HepG2 (cell line): Measurements from ENCODE around the gene CDKL5. TPM values are rescaled to one million over a fixed set of nuclear protein-coding genes. Genes with fewer than 3 reads are reported as not detected.

Experiments used
- ATAC-seq: fragments of 200-7000 bp; cut with Tn5 transposase; 3 replicates; pipeline ENCODE4 v1.9.1; 2020; ENCODE audit warnings: mild to moderate bottlenecking, moderate library complexity
- BruUV-seq: library from RNA; stranded (reverse); fragments of 400-500 nt; replicated peaks from 2 replicates; lab custom pipeline; 2021; lab: Mats Ljungman, UMichigan
- CTCF ChIA-PET: fragments of 300-600 bp; formaldehyde crosslinking; extraction: SDS; loops from one replicate; lab custom pipeline; 2021; ENCODE audit warnings: low total read pairs, inconsistent platforms, low intra/inter-chr PET ratio; lab: Yijun Ruan, JAX
- POLR2A ChIA-PET: fragments of 350-600 bp; sonication (Branson Sonifier 250); formaldehyde crosslinking; loops from one replicate; lab custom pipeline; 2020; ENCODE audit warnings: antibody characterized with exemption, inconsistent platforms; lab: Yijun Ruan, JAX
- DNase-seq: peaks from one replicate; pipeline ENCODE4 v3.0.0-alpha.2; 2015; ENCODE audit warnings: low spot score
- FAIRE-seq: peaks from 3 replicates; lab custom pipeline; 2011; peaks lifted over from hg19 to GRCh38; lab: Jason Lieb, UNC
- H2AFZ ChIP-seq: one replicate; pipeline ENCODE4 v1.6.1; 2011; ENCODE audit warnings: low read length, inconsistent platforms
- H3K27ac ChIP-seq: fragments of 300-600 bp; 3 replicates; pipeline ENCODE4 v1.8.0; 2011; ENCODE audit warnings: mixed run types, mild to moderate bottlenecking, mixed read lengths, low read length, inconsistent platforms; ENCODE audit not compliant: insufficient read depth; ENCODE audit errors: extremely low read length
- H3K27me3 ChIP-seq, 2 experiments: fragments of 200-600 bp in 1 of 2; 2 replicates in 1 of 2; 3 replicates in 1 of 2; pipeline versions ENCODE4 v1.6.0 to v1.8.0; 2011; ENCODE audit warnings: low read length in 2 of 2, mild to moderate bottlenecking in 2 of 2, moderate library complexity in 2 of 2, inconsistent platforms in 1 of 2; ENCODE audit not compliant: insufficient read depth in 2 of 2, control insufficient read depth in 1 of 2
- H3K36me3 ChIP-seq, 2 experiments: fragments of 200-600 bp in 1 of 2; replicated peaks in 1 of 2; 2 replicates in 1 of 2; 3 replicates in 1 of 2; pipeline versions ENCODE4 v1.5.1 to v1.8.0; 2011; ENCODE audit warnings: low read length in 2 of 2, inconsistent platforms in 1 of 2; ENCODE audit not compliant: insufficient read depth in 2 of 2, control insufficient read depth in 1 of 2
- H3K4me1 ChIP-seq: 2 replicates; pipeline ENCODE4 v1.5.1; 2012; ENCODE audit warnings: low read length, inconsistent platforms; ENCODE audit not compliant: insufficient read depth
- H3K4me2 ChIP-seq: 2 replicates; pipeline ENCODE4 v1.6.0; 2011; ENCODE audit warnings: low read depth, low read length, inconsistent platforms
- H3K4me3 ChIP-seq, 3 experiments: fragments of 200-600 bp in 1 of 3; sonication (generic), shearing (Covaris generic) in 1 of 3; replicated peaks in 1 of 3; 2 replicates each; pipeline ENCODE4 v1.5.1; 2011 to 2016; ENCODE audit warnings: low read length in 3 of 3, inconsistent platforms in 2 of 3, low read depth in 2 of 3, mild to moderate bottlenecking in 2 of 3, control low read depth in 1 of 3, mixed read lengths in 1 of 3; ENCODE audit not compliant: insufficient read depth in 1 of 3
- H3K79me2 ChIP-seq: one replicate; pipeline ENCODE4 v1.6.1; 2011; ENCODE audit warnings: low read length, inconsistent platforms; ENCODE audit not compliant: insufficient read depth
- H3K9ac ChIP-seq: 2 replicates; pipeline ENCODE4 v1.6.0; 2011; ENCODE audit warnings: mild to moderate bottlenecking, low read depth, low read length, inconsistent platforms; ENCODE audit not compliant: insufficient read depth
- H3K9me3 ChIP-seq: 2 replicates; pipeline ENCODE4 v1.5.1; 2012; ENCODE audit warnings: mild to moderate bottlenecking, low read length
- H4K20me1 ChIP-seq: 2 replicates; pipeline ENCODE4 v1.6.0; 2011; ENCODE audit warnings: inconsistent platforms, mild to moderate bottlenecking, low read length, moderate library complexity; ENCODE audit not compliant: insufficient read depth
- CAMTA2 ChIP-seq: sonication (generic); formaldehyde crosslinking; IDR thresholded peaks from 2 replicates; pipeline ENCODE4 v1.4.0; 2020; ENCODE audit warnings: mild to moderate bottlenecking, missing genetic modification reagents, borderline replicate concordance
- EEA1 ChIP-seq: sonication (generic); formaldehyde crosslinking; IDR thresholded peaks from 2 replicates; pipeline ENCODE4 v1.5.1; 2020; ENCODE audit warnings: mild to moderate bottlenecking, missing genetic modification reagents, borderline replicate concordance
- KLF16 ChIP-seq, 2 experiments: sonication (generic) in 1 of 2; formaldehyde crosslinking in 1 of 2; IDR thresholded peaks; 2 replicates each; pipeline versions ENCODE4 v1.6.1 to v1.8.0; 2016 to 2023; ENCODE audit warnings: missing genetic modification reagents in 2 of 2, missing compliant biosample characterization in 1 of 2
- MBNL3 ChIP-seq: fragments of 250-450 bp; sonication (Bioruptor Pico); conservative IDR thresholded peaks from 2 replicates; pipeline ENCODE4 v1.8.0; 2022; ENCODE audit warnings: mild to moderate bottlenecking, inconsistent platforms
- TCF12 ChIP-seq, 2 experiments: fragments of 450-650 bp in 1 of 2; sonication (generic) in 1 of 2; formaldehyde crosslinking in 1 of 2; IDR thresholded peaks; 2 replicates each; pipeline versions ENCODE4 v1.6.1 to v1.8.0; 2017 to 2022; ENCODE audit warnings: antibody characterized with exemption in 1 of 2, mild to moderate bottlenecking in 1 of 2, missing genetic modification reagents in 1 of 2, moderate library complexity in 1 of 2
- TEF ChIP-seq: sonication (generic); formaldehyde crosslinking; IDR thresholded peaks from 2 replicates; pipeline ENCODE4 v1.5.0; 2020; ENCODE audit warnings: missing genetic modification reagents
- XRCC5 ChIP-seq: fragments of 200-400 bp; formaldehyde crosslinking; optimal IDR thresholded peaks from 2 replicates; pipeline ENCODE3; 2017; ENCODE audit warnings: mild to moderate bottlenecking, low read length
- ZNF382 ChIP-seq: sonication (generic); formaldehyde crosslinking; IDR thresholded peaks from 2 replicates; pipeline ENCODE4 v1.5.0; 2020; ENCODE audit warnings: missing genetic modification reagents, mild to moderate bottlenecking, borderline replicate concordance
- ZNF530 ChIP-seq: sonication (generic); formaldehyde crosslinking; IDR thresholded peaks from 2 replicates; pipeline ENCODE4 v1.5.0; 2020; ENCODE audit warnings: low read depth, mild to moderate bottlenecking, missing genetic modification reagents
- ZNF572 ChIP-seq: sonication (generic); formaldehyde crosslinking; IDR thresholded peaks from 2 replicates; pipeline ENCODE4 v1.5.1; 2020; ENCODE audit warnings: mild to moderate bottlenecking, missing genetic modification reagents
- ZNF597 ChIP-seq: sonication (generic); formaldehyde crosslinking; IDR thresholded peaks from 2 replicates; pipeline ENCODE4 v1.5.0; 2020; ENCODE audit warnings: missing genetic modification reagents
- ZNF629 ChIP-seq: sonication (generic); formaldehyde crosslinking; conservative IDR thresholded peaks from 2 replicates; pipeline ENCODE4 v1.5.0; 2020; ENCODE audit warnings: missing genetic modification reagents
- ZNF768 ChIP-seq: sonication (generic); formaldehyde crosslinking; IDR thresholded peaks from 2 replicates; pipeline ENCODE4 v1.4.0; 2020; ENCODE audit warnings: missing genetic modification reagents
- WGBS: methylation state at CpG from one replicate; pipeline ENCODE4 v1.1.6; 2017; ENCODE audit warnings: low lambda C conversion rate; 5-methylcytosine and 5-hydroxymethylcytosine counted together
- in situ Hi-C: cut with HindIII; loops from 2 replicates; pipeline ENCODE4 v1.10.0; 2017; ENCODE audit warnings: low pct_unique_long_range_greater_than_20kb; ENCODE audit not compliant: extremely low pct_ligation_motif_present
- intact Hi-C: fragments of 100-400 bp; cut with micrococcal nuclease; formaldehyde crosslinking; loops from one replicate; pipeline ENCODE4 v1.10.0; 2022; ENCODE audit not compliant: unreplicated experiment
- polyA plus RNA-seq, 8 experiments: library from polyadenylated mRNA; depleted of rRNA in 3 of 8; stranded (reverse) in 7 of 8; unstranded in 1 of 8; fragments of >200 nt; fragmentation: Illumina TruSeq in 4 of 8; extraction: Trizol in 4 of 8; gene quantifications; 2 replicates each; pipeline versions ENCODE4 v1.2.1 to v1.2.3, GENCODE V29; 2011 to 2016; ENCODE audit warnings: low read depth in 4 of 8, missing spikeins in 1 of 8, mixed read lengths in 1 of 8; ENCODE audit not compliant: insufficient read depth in 1 of 8
- total RNA-seq, 5 experiments: library from RNA; depleted of rRNA; stranded (reverse); fragments of >200 nt; fragmentation: Illumina TruSeq; extraction: Trizol; gene quantifications; 2 replicates each; pipeline ENCODE4 v1.2.3, GENCODE V29; 2016; ENCODE audit warnings: low read depth in 1 of 5

Gene CDKL5
- total and polyA plus RNA-seq, 2 of the 13 experiments (the other 11 are each of a cell fraction or from before 2014, with no cell fraction given): 2.8 to 7.0 TPM

- POLR2A ChIA-PET: no interaction called here
- BruUV-seq: no TSS peak
- no peak overlapping the region for H3K4me2 ChIP-seq
- H4K20me1 ChIP-seq: no peaks in the 10 kb centered on the region
- H2AFZ ChIP-seq: no peak overlapping the region
- no peaks in the 10 kb centered on the region for H3K4me1 ChIP-seq
- DNase-seq: no peak
- H3K9ac ChIP-seq: no peak overlapping the region
- no peaks in the 10 kb centered on the region for H3K27me3 ChIP-seq
- H3K9me3 ChIP-seq: no peaks in the 10 kb centered on the region
- H3K4me3 ChIP-seq: no peak overlapping the region
- H3K79me2 ChIP-seq: no peaks in the 10 kb centered on the region
- CTCF ChIA-PET: no interaction called here
- H3K27ac ChIP-seq: no peak overlapping the region
- H3K36me3 ChIP-seq: no peaks in the 10 kb centered on the region
- 100% methylated on average over 2 of the region's 2 CpGs for WGBS
- ATAC-seq: no peak
- no peak for FAIRE-seq
- TF ChIP-seq ZNF572 (CRISPR knock-in tag) (no peak), EEA1 (CRISPR knock-in tag) (no peak), KLF16 (CRISPR knock-in tag; IDR thresholded peaks at IDR 0.05) (no peak), ZNF530 (CRISPR knock-in tag) (no peak), MBNL3 (CRISPR knock-in tag) (no peak), ZNF629 (CRISPR knock-in tag) (no peak), ZNF597 (CRISPR knock-in tag) (no peak), TCF12 (IDR thresholded peaks at IDR 0.05) (no peak), TCF12 (CRISPR knock-in tag; IDR thresholded peaks at IDR 0.05) (no peak), XRCC5 (no peak), CAMTA2 (CRISPR knock-in tag) (no peak), ZNF768 (CRISPR knock-in tag) (no peak), TEF (CRISPR knock-in tag) (no peak), ZNF382 (CRISPR knock-in tag) (no peak)
- intact Hi-C loops (no loop called here), in situ Hi-C loops (no loop called here)
These were observed 111.7 kb downstream of the CDKL5 start for GRCh38 chrX:18537068-18537467.
